OCI-LY3 (cell line): ENCODE measurements around the gene DNA2.
"Not testable (repeated sequence)": the region's sequence is repeated elsewhere in the genome, so short reads cannot be mapped to it uniquely, and the experiment has no call there.

Experiments
- H2AFZ ChIP-seq: fragments of 200-600, 300-600 bp; shearing (Covaris generic); 2 replicates; pipeline ENCODE4 v1.6.0; 2014; ENCODE audit warnings: antibody characterized with exemption, low read depth, low read length
- H3K27ac ChIP-seq: fragments of 200-600, 300-600 bp; sonication (generic); 2 replicates; pipeline ENCODE4 v1.5.1; 2014; ENCODE audit warnings: mild to moderate bottlenecking, low read length, moderate library complexity, mixed read lengths
- H3K27me3 ChIP-seq: fragments of 200-600, 300-600 bp; sonication (generic); 2 replicates; pipeline ENCODE4 v1.6.1; 2014; ENCODE audit warnings: low read depth, low read length, mixed read lengths
- H3K36me3 ChIP-seq: fragments of 200-600, 300-600 bp; sonication (generic); replicated peaks from 2 replicates; pipeline ENCODE3; 2014; ENCODE audit warnings: low read depth, low read length, mixed read lengths
- H3K4me1 ChIP-seq: fragments of 300-600, 200-600 bp; sonication (generic); 2 replicates; pipeline ENCODE4 v1.6.1; 2014; ENCODE audit warnings: low read length, mixed read lengths
- H3K4me2 ChIP-seq: fragments of 200-600, 300-600 bp; sonication (generic); 2 replicates; pipeline ENCODE4 v1.6.1; 2014; ENCODE audit warnings: low read length, mixed read lengths
- H3K4me3 ChIP-seq: fragments of 300-600, 200-600 bp; sonication (generic); 2 replicates; pipeline ENCODE4 v1.5.1; 2014; ENCODE audit warnings: antibody characterized with exemption, mild to moderate bottlenecking, low read length, moderate library complexity
- H3K79me2 ChIP-seq: fragments of 300-600, 200-600 bp; shearing (Covaris generic); 2 replicates; pipeline ENCODE4 v1.6.1; 2014; ENCODE audit warnings: mild to moderate bottlenecking, low read length, mixed read lengths
- H3K9ac ChIP-seq: fragments of 300-600, 200-600 bp; shearing (Covaris generic); 2 replicates; pipeline ENCODE4 v1.6.0; 2014; ENCODE audit warnings: mild to moderate bottlenecking, low read length, moderate library complexity
- H3K9me3 ChIP-seq: fragments of 200-600, 300-600 bp; shearing (Covaris generic); 2 replicates; pipeline ENCODE4 v1.6.1; 2014; ENCODE audit warnings: low read length, mixed read lengths; ENCODE audit not compliant: insufficient read depth
- H4K20me1 ChIP-seq: fragments of 200-600, 300-600 bp; sonication (generic); 2 replicates; pipeline ENCODE4 v1.6.1; 2016; ENCODE audit warnings: low read length, mixed read lengths; ENCODE audit not compliant: insufficient read depth
- CTCF ChIP-seq: fragments of 200-600, 300-600 bp; sonication (generic); IDR thresholded peaks from 2 replicates; pipeline ENCODE4 v1.5.1; 2014; ENCODE audit warnings: antibody characterized with exemption, low read length, low read depth
- EZH2phosphoT487 ChIP-seq: fragments of 200-600 bp; shearing (Covaris generic); IDR thresholded peaks from 2 replicates; pipeline ENCODE4 v1.6.1; 2018; ENCODE audit warnings: antibody characterized with exemption, mixed run types, low read depth

Gene DNA2, protein sequence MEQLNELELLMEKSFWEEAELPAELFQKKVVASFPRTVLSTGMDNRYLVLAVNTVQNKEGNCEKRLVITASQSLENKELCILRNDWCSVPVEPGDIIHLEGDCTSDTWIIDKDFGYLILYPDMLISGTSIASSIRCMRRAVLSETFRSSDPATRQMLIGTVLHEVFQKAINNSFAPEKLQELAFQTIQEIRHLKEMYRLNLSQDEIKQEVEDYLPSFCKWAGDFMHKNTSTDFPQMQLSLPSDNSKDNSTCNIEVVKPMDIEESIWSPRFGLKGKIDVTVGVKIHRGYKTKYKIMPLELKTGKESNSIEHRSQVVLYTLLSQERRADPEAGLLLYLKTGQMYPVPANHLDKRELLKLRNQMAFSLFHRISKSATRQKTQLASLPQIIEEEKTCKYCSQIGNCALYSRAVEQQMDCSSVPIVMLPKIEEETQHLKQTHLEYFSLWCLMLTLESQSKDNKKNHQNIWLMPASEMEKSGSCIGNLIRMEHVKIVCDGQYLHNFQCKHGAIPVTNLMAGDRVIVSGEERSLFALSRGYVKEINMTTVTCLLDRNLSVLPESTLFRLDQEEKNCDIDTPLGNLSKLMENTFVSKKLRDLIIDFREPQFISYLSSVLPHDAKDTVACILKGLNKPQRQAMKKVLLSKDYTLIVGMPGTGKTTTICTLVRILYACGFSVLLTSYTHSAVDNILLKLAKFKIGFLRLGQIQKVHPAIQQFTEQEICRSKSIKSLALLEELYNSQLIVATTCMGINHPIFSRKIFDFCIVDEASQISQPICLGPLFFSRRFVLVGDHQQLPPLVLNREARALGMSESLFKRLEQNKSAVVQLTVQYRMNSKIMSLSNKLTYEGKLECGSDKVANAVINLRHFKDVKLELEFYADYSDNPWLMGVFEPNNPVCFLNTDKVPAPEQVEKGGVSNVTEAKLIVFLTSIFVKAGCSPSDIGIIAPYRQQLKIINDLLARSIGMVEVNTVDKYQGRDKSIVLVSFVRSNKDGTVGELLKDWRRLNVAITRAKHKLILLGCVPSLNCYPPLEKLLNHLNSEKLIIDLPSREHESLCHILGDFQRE

DNA sequence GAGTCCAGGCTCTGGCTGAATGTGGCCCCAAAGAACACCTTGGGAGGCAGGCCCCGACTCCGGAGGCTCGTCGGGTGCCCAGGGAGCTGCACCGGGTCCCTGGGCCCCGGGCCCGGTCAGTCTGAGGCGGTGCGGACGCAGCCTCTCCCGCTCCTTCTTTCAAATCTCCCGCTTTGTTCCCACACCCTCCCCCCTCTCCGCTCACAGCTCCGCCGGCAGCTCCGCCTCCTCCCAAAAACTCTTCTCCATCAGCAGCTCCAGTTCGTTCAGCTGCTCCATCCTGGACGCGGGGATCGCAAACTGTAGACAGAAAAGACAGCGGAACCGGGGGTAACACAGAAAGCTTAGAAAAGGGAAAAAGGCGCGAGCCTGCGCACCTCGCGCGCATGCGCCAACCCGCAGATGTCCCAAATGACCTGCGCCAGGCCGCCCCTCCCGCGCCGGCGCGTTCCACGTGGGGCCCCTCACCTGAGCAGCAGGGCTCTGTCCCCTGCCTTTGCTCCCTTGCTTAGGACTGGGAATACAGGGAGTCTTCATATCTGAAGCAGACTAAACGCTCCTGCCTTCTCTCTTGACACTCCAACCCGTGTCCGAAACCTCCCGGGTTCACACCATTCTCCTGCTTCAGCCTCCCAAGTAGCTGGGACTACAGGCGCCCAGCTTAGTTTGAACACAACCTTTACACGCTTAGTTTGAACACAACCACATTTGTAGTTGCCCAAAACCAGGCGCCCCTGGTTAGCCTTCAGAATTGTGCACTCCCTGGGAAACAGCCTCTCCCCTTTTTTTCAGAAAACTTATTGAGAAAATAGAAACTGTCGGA lies at the start of gene DNA2:
TSS of gene DNA2 (minus strand) at position 388 of the 823 bp plus-strand sequence. CDS start at position 279, 109 bp downstream.
- H3K27me3 ChIP-seq, result no peaks in the 10 kb centered on the region
- peak within 1 kb of the TSS; percentile 82 for H3K27ac ChIP-seq
- 0 out of 2 replicates have a peak, but pooled peaks cover 3% of the 10 kb centered on the region for H4K20me1 ChIP-seq
- peak within 1 kb of the TSS; percentile 97 for H3K9ac ChIP-seq
- peak within 1 kb of the TSS; percentile 89 for H3K4me2 ChIP-seq
- peaks cover 17% of the 10 kb centered on the region for H3K4me1 ChIP-seq
- no peaks in the 10 kb centered on the region for H3K9me3 ChIP-seq
- peak within 1 kb of the TSS; percentile 99 for H3K4me3 ChIP-seq
- H3K79me2 ChIP-seq, result peaks cover 40% of the 10 kb centered on the region
- peak within 1 kb of the TSS; percentile 83 for H2AFZ ChIP-seq
- TF ChIP-seq EZH2phosphoT487, result no peak
- TF ChIP-seq CTCF, result no peak
- H3K36me3 ChIP-seq, result peaks cover 15% of the 10 kb centered on the region

DNA sequence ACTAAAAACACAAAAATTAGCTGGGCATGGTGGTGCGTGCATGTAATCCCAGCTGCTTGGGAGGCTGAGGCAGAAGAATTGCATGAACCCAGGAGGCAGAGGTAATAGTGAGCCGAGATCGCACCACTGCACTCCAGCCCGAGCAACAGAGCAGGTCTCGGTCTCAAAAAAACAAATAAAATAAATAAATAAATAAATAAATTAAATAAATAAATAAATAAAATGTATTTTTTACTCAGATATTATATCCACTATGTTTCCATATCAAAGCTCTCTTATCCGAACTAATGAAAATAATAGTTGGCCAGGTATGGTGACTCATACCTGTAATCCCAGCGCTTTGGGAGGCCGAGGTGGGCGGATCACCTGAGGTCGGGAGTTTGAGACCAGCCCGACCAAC lies 46.8 kb upstream of the DNA2 start:
- not testable (repeated sequence) for H3K79me2 ChIP-seq, H3K36me3 ChIP-seq, H3K4me2 ChIP-seq

GRCh38 chr10:68517188-68517587 lies 45.4 kb upstream of the DNA2 start:
- no peak overlapping the region for H3K9ac ChIP-seq
- H3K9me3 ChIP-seq, result no peaks in the 10 kb centered on the region
- H3K79me2 ChIP-seq, result no peaks in the 10 kb centered on the region
- H3K4me2 ChIP-seq, result no peak overlapping the region
- H3K4me3 ChIP-seq, result no peak overlapping the region
- no peak overlapping the region for H3K27ac ChIP-seq
- H3K27me3 ChIP-seq, result no peaks in the 10 kb centered on the region
- H4K20me1 ChIP-seq, result no peaks in the 10 kb centered on the region
- no peak for TF ChIP-seq CTCF
- TF ChIP-seq EZH2phosphoT487, result no peak
- no peaks in the 10 kb centered on the region for H3K4me1 ChIP-seq
- no peak overlapping the region for H2AFZ ChIP-seq
- no peaks in the 10 kb centered on the region for H3K36me3 ChIP-seq

More for the DNA sequence above, 46.8 kb upstream of the DNA2 start:
- not testable (repeated sequence) for H3K4me3 ChIP-seq, H3K27ac ChIP-seq, H3K27me3 ChIP-seq, H4K20me1 ChIP-seq, H2AFZ ChIP-seq, H3K9ac ChIP-seq, H3K9me3 ChIP-seq, H3K4me1 ChIP-seq

DNA sequence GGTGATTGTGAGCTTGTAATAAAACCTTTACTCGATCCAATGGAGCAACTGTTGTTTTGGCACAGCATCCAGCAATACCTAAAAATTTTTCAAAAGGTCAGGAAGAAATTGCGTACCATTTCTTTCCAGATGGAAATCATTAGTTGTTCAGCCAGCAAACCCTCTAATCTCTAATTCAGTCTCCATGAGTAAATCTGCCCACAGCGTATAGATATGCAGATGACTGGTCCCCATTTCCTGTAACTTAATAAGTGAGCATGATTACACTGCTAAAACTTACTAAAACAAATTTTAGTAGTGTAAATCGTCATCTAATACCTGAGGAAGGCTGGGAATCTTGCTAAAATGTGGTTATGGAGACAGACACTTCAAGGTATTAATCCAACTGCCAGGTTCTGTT lies 45.0 kb upstream of the DNA2 start:
- no peak overlapping the region for H3K9ac ChIP-seq
- H3K4me3 ChIP-seq, result no peak overlapping the region
- H4K20me1 ChIP-seq, result no peaks in the 10 kb centered on the region
- no peak overlapping the region for H3K27ac ChIP-seq
- no peaks in the 10 kb centered on the region for H3K4me1 ChIP-seq
- H3K27me3 ChIP-seq, result no peaks in the 10 kb centered on the region
- no peak for TF ChIP-seq CTCF
- no peak for TF ChIP-seq EZH2phosphoT487
- H2AFZ ChIP-seq, result no peak overlapping the region
- no peak overlapping the region for H3K4me2 ChIP-seq
- H3K79me2 ChIP-seq, result no peaks in the 10 kb centered on the region
- no peaks in the 10 kb centered on the region for H3K36me3 ChIP-seq
- H3K9me3 ChIP-seq, result no peaks in the 10 kb centered on the region

GRCh38 chr10:68516216-68516615 lies 44.4 kb upstream of the DNA2 start:
- H3K9me3 ChIP-seq, H3K36me3 ChIP-seq, H3K4me3 ChIP-seq, H3K79me2 ChIP-seq, H3K9ac ChIP-seq, H3K27me3 ChIP-seq, H3K4me2 ChIP-seq, H4K20me1 ChIP-seq, H2AFZ ChIP-seq, H3K4me1 ChIP-seq, H3K27ac ChIP-seq: not testable (repeated sequence)
